ENCODE results near the gene CNTN4. TPM values are rescaled to one million over a fixed set of nuclear protein-coding genes. Genes with fewer than 3 reads are reported as not detected.

Gene CNTN4
- total and polyA plus RNA-seq, 2 donors (not counting 3 experiments of a cell fraction or from before 2014, with no cell fraction given), result not detected

DNA sequence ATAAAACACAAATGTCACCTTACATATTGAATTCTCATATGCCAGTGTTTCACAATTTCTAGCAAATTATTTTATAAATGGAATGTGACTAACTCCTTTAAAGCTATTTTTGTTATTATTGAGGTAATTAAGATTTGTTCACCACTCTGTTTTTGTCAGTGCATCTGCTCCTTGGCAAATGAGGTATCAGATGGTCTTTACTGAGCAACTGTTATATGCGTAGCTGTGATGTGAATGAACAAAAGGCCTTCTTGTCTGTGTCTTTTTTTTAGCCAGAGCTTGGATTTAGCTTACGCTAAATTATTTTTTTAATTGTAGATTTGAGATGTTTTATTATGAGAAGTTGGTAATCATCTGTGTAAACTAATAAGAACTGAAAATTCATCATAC, 886.2 kb downstream of the CNTN4 start:
- no peak overlapping the region for H3K4me3 ChIP-seq (replicated peaks in 1 of 3; ENCODE audit: insufficient read depth in 1 of 3, low read depth in 1 of 3, low read length in 3 of 3)
- intact Hi-C loops (cut with micrococcal nuclease) (no loop called here), dilution Hi-C loops (cut with MboI; ENCODE audit: extremely low pct_ligation_motif_present, low sequenced_read_pairs) (no loop called here)
- H2AFZ ChIP-seq (ENCODE audit: low read depth, low read length), result no peak overlapping the region
- no peak overlapping the region for H3K27ac ChIP-seq (ENCODE audit: insufficient read depth, low read depth, low read length)
- POLR2A ChIA-PET, result no interaction called here
- DNase-seq (ENCODE audit: low read depth, low spot score) (no peak), FAIRE-seq (no peak)
- H4K20me1 ChIP-seq (replicated peaks; ENCODE audit: control insufficient read depth, extremely low read depth, insufficient read depth, low read length), result no peaks in the 10 kb centered on the region
- H3K9ac ChIP-seq (replicated peaks; ENCODE audit: extremely low read depth, insufficient read depth, low read length), result no peak overlapping the region
- no peaks in the 10 kb centered on the region for H3K9me3 ChIP-seq (replicated peaks; ENCODE audit: control insufficient read depth, insufficient read depth, low read length)
- H3K9me1 ChIP-seq (replicated peaks; ENCODE audit: control insufficient read depth, extremely low read depth, insufficient read depth, low read length), result no peaks in the 10 kb centered on the region
- no peaks in the 10 kb centered on the region for H3K4me1 ChIP-seq (ENCODE audit: control insufficient read depth, extremely low read depth, insufficient read depth, low read length)
- H3K4me2 ChIP-seq (ENCODE audit: insufficient read depth, low read length), result no peak overlapping the region
- TF ChIP-seq, protein P1, sequence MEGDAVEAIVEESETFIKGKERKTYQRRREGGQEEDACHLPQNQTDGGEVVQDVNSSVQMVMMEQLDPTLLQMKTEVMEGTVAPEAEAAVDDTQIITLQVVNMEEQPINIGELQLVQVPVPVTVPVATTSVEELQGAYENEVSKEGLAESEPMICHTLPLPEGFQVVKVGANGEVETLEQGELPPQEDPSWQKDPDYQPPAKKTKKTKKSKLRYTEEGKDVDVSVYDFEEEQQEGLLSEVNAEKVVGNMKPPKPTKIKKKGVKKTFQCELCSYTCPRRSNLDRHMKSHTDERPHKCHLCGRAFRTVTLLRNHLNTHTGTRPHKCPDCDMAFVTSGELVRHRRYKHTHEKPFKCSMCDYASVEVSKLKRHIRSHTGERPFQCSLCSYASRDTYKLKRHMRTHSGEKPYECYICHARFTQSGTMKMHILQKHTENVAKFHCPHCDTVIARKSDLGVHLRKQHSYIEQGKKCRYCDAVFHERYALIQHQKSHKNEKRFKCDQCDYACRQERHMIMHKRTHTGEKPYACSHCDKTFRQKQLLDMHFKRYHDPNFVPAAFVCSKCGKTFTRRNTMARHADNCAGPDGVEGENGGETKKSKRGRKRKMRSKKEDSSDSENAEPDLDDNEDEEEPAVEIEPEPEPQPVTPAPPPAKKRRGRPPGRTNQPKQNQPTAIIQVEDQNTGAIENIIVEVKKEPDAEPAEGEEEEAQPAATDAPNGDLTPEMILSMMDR (IDR thresholded peaks at IDR 0.05; ENCODE audit: extremely low read depth in 1 of 2, insufficient read depth in 1 of 2, low read depth in 1 of 2, low read length in 2 of 2), result no peak
- TF ChIP-seq GATA2 (IDR thresholded peaks at IDR 0.05; ENCODE audit: insufficient read depth, insufficient read length, low read depth, low read length) (no peak), POLR2AphosphoS5 (IDR thresholded peaks at IDR 0.05; ENCODE audit: insufficient read depth, low read depth, low read length) (no peak), MYC (IDR thresholded peaks at IDR 0.05; ENCODE audit: low read depth, low read length) (no peak), FOS (IDR thresholded peaks at IDR 0.05; ENCODE audit: borderline replicate concordance, insufficient read depth, low read length) (no peak), EZH2 (IDR thresholded peaks at IDR 0.05; ENCODE audit: borderline replicate concordance, low read depth, low read length, severe bottlenecking) (no peak), POLR2A (IDR thresholded peaks at IDR 0.05; ENCODE audit: low read depth, low read length) (no peak), JUN (IDR thresholded peaks at IDR 0.05; ENCODE audit: borderline replicate concordance, insufficient read depth, insufficient read length, low read depth) (no peak)
- TF ChIP-seq, protein P2, sequence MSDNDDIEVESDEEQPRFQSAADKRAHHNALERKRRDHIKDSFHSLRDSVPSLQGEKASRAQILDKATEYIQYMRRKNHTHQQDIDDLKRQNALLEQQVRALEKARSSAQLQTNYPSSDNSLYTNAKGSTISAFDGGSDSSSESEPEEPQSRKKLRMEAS (IDR thresholded peaks at IDR 0.05; ENCODE audit: insufficient read depth, insufficient read length), result no peak
- H3K79me2 ChIP-seq (ENCODE audit: control insufficient read depth, insufficient read depth, low read length), result no peaks in the 10 kb centered on the region
- no peaks in the 10 kb centered on the region for H3K27me3 ChIP-seq (ENCODE audit: control insufficient read depth in 2 of 2, insufficient read depth in 2 of 2, low read length in 2 of 2)
- H3K36me3 ChIP-seq (ENCODE audit: control insufficient read depth in 2 of 2, extremely low read depth in 1 of 2, insufficient read depth in 2 of 2, low read length in 2 of 2), result no peaks in the 10 kb centered on the region
- BruUV-seq (replicated peaks), result no TSS peak
- CTCF ChIA-PET, result no interaction called here

Data from endothelial cell of umbilical vein (primary cell).